Nephron progenitor cell (in vitro differentiated cells): ENCODE data around the gene P4HA2.

Experiments
- DNase-seq: peaks from one replicate; pipeline ENCODE4 v3.0.0; 2021
- H3K27ac Mint-ChIP-seq: 2 replicates; pipeline ENCODE4 v1.8.0; 2021; ENCODE audit warnings: mild to moderate bottlenecking, moderate library complexity, mixed read lengths
- H3K27me3 Mint-ChIP-seq: 2 replicates; pipeline ENCODE4 v1.8.0; 2021; ENCODE audit warnings: mild to moderate bottlenecking, low read depth, mixed read lengths; ENCODE audit not compliant: poor library complexity
- H3K36me3 Mint-ChIP-seq: 2 replicates; pipeline ENCODE4 v1.8.0; 2021; ENCODE audit warnings: low read depth, mixed read lengths
- H3K4me1 Mint-ChIP-seq: 2 replicates; pipeline ENCODE4 v1.8.0; 2021; ENCODE audit warnings: mixed read lengths
- H3K4me3 Mint-ChIP-seq: 2 replicates; pipeline ENCODE4 v1.8.0; 2021; ENCODE audit warnings: mild to moderate bottlenecking, moderate library complexity, mixed read lengths
- H3K9me3 Mint-ChIP-seq: 2 replicates; pipeline ENCODE4 v1.8.0; 2021; ENCODE audit warnings: mild to moderate bottlenecking, moderate library complexity, mixed read lengths
- TF ChIP-seq, protein P1 (sequence below): fragments of 200-600 bp; sonication (generic); IDR thresholded peaks from 2 replicates; pipeline ENCODE4 v1.5.0; 2021; ENCODE audit warnings: antibody characterized with exemption

The P4HA2 gene

DNA sequence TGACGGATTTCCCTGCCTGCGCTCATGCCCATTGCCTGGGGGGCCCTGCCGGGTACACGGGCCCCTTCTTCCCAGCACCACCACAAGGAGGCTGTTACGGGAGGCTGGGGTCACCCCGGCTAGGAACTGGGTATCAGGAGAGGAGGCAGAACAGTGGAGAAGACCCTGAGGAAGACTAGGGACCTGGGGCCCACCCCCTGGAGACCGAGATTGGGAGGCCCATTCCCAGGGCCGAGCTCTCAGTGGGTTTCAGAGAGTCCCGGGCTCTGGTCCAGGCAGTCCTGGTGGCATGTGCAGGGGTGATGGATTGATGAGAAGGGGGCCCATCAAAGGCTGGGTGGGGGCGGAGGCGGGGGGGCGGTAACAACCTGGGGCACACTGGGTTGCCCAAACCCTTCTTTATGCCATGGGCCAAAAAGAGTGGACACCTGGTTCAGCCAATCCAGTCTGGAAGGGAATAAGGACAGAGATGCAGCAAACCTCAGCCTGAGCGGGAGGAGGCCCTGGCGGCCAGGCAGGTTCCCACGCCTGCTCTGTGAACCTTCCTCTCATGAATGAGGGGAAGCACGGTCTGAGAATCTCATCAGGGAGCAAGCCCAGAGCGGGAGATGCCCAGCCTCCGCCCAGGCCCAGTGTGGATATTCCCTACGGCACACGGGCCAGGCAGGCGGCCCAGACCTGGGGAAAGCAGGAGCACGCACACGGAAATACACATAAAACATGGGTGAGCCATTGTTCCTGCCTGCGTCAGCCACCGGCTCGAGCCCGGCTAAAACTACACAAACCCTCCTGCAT is 785 bp upstream of the P4HA2 start:
- DNase-seq = no peak
- Mint-ChIP-seq H3K27me3 (peaks cover 34% of the 10 kb centered on the region), H3K27ac (no peak overlapping the region)

DNA sequence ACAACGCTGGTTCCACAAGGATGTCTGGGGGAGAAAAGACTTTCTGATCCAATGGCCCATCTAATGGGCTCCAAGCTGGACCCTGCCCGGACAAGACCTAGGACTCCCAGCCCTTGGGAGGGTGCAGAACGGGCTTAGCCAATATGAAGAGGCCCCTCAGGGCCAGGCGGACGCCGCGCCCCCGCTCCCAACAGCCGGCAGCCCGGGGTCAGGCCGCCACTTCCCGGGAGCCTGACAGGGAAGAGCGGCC is 493 bp downstream of the P4HA2 start:
- H3K9me3 Mint-ChIP-seq = no peaks in the 10 kb centered on the region
- H3K27ac Mint-ChIP-seq = no peak overlapping the region
- no peaks in the 10 kb centered on the region for H3K36me3 Mint-ChIP-seq
- H3K4me1 Mint-ChIP-seq = peaks cover 48% of the 10 kb centered on the region
- TF ChIP-seq, protein P1, sequence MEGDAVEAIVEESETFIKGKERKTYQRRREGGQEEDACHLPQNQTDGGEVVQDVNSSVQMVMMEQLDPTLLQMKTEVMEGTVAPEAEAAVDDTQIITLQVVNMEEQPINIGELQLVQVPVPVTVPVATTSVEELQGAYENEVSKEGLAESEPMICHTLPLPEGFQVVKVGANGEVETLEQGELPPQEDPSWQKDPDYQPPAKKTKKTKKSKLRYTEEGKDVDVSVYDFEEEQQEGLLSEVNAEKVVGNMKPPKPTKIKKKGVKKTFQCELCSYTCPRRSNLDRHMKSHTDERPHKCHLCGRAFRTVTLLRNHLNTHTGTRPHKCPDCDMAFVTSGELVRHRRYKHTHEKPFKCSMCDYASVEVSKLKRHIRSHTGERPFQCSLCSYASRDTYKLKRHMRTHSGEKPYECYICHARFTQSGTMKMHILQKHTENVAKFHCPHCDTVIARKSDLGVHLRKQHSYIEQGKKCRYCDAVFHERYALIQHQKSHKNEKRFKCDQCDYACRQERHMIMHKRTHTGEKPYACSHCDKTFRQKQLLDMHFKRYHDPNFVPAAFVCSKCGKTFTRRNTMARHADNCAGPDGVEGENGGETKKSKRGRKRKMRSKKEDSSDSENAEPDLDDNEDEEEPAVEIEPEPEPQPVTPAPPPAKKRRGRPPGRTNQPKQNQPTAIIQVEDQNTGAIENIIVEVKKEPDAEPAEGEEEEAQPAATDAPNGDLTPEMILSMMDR = no peak
- H3K4me3 Mint-ChIP-seq = peak overlapping the region; percentile 88
- no peak for DNase-seq
- peaks cover 29% of the 10 kb centered on the region for H3K27me3 Mint-ChIP-seq

More for the DNA sequence above, 785 bp upstream of the P4HA2 start:
- H3K36me3 Mint-ChIP-seq = no peaks in the 10 kb centered on the region
- H3K9me3 Mint-ChIP-seq = no peaks in the 10 kb centered on the region
- TF ChIP-seq, protein P1 = no peak
- H3K4me3 Mint-ChIP-seq = peak overlapping the region; percentile 88
- peaks cover 46% of the 10 kb centered on the region for H3K4me1 Mint-ChIP-seq

DNA sequence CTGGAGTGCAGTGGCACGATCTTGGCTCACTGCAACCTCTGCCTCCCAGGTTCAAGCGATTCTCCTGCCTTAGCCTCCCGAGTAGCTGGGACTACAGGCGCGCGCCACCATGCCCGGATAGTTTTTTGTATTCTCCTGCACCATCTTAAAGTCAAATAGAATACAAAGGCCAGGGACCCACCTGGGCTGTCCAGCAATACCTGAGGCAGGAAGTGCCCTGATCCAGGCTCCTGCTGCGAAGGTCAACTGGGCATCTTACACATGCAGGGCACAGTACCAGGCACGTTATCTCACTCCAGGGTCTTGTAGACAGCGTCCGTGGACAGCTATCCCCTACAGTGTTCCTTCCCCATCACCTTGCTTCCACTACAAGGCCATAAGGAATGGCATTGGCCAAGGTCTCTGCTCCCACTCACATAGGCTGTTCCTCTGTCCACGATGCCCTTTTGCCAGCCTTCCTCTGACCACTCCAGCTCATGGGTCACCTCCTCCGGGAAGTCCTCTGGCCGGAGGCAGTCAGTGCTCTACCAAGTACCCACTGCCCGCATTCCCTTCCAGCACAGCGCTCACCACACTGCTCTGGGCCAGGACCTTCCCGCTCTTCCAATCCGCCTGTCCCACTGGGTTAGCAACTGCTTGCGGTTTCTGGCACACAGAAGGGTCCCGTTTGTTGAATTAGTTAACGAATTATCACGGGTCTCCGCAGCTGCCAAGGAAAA is 978 bp downstream of the P4HA2 start:
- peak overlapping the region; percentile 60 for H3K27ac Mint-ChIP-seq
- no peaks in the 10 kb centered on the region for H3K9me3 Mint-ChIP-seq
- H3K4me1 Mint-ChIP-seq = peaks cover 48% of the 10 kb centered on the region
- no peaks in the 10 kb centered on the region for H3K36me3 Mint-ChIP-seq
- TF ChIP-seq, protein P1 = no peak
- peak overlapping the region; percentile 88 for H3K4me3 Mint-ChIP-seq
- no peak for DNase-seq
- peaks cover 24% of the 10 kb centered on the region for H3K27me3 Mint-ChIP-seq

DNA sequence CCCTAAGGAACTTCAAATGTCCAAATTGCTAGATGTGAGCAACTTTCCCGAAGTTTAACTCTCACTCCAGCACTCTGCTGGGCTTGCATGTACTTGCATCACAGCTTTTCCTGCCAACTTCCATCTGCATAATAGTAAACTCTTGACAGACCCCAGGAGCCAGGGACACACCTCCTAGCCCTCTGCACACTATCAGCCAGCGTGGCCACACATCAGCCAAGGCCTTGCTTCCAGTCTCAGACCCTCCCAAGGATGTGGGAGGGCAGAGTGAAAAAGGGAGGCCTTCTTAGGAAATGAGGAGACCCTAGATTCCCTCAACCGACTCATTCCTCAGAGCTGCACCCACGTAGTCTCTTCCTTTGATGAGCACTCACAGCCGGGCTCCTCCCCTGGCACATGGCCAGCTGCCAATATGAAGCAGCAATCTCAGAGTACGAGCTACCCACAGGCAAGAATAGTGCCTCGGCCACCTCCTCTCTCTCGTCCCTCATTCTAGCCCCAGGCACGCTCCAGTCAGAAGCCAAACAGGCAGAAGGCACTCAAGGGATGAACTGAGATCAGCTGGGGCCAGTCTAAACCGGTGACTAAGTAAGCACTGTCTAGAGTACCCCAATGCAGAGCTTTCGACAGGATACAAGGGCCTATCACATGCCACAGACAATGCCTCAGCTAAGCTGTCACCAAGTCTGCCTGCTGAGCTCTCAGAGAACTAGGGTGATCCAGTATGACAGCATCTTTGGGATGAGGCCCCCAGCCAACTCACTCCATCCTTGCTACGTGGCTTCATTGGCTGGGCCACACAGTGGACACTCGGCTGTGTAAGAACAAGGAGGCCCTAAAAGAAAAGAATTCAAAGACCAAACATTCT is 2.3 kb downstream of the P4HA2 start:
- Mint-ChIP-seq H3K27me3 (peaks cover 19% of the 10 kb centered on the region), H3K4me1 (peaks cover 48% of the 10 kb centered on the region)
- TF ChIP-seq, protein P1 = no peak

DNA sequence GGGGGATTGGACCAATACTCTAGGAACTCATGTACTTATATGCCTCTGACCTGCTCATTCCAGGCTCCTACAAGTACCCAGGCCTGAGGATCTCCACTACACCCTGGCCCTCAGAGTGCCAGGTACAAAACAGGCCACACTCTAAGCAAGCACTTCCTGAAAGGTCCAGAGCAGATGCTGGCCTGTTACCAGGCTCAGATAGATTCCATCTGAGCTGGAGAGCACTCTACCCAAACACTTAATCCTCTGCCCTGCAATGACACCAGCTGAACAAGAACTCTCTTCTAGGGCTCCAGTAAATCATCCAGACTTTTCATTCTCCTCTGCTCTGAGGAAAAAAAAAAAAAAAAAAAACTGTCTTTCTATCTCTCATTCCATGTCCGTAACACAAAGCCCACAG is 2.9 kb downstream of the P4HA2 start:
- TF ChIP-seq, protein P1 = no peak
- no peak for DNase-seq
- Mint-ChIP-seq H3K9me3 (no peaks in the 10 kb centered on the region), H3K27ac (no peak overlapping the region), H3K36me3 (no peaks in the 10 kb centered on the region), H3K4me1 (peaks cover 44% of the 10 kb centered on the region), H3K4me3 (no peak overlapping the region), H3K27me3 (peaks cover 17% of the 10 kb centered on the region)

More for the DNA sequence above, 2.3 kb downstream of the P4HA2 start:
- no peak for DNase-seq
- Mint-ChIP-seq H3K4me3 (peak overlapping the region; percentile 47), H3K27ac (no peak overlapping the region), H3K9me3 (no peaks in the 10 kb centered on the region), H3K36me3 (no peaks in the 10 kb centered on the region)
